Measurements from ENCODE around the gene PLXNA4. TPM values are rescaled to one million over a fixed set of nuclear protein-coding genes. Genes with fewer than 3 reads are reported as not detected.

PLXNA4 gene
- total RNA-seq, 1 donor from 2014 or later: 3.5 TPM

DNA sequence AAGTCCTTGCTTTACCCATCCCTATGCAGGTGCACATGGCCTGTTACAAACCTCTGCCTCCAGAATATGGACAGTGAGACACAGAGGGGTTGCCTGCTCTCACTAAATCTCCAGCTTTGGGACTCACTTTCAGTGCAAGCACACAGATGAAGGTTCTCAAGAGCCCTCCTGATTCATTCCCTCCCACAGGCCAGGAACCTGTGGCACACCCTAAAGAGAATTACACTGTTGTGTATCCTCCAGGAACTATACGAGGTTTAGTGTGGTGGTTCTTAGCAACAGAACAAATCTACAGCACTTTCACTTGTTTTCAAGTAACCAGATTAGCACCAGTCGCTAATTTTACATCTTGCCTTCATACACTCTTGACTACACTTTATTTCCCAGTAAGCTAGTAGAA lies 192.3 kb downstream of the PLXNA4 start:
- Mint-ChIP-seq H3K9me3 (ENCODE audit: unreplicated experiment) (no peaks in the 10 kb centered on the region), H3K27me3 (ENCODE audit: unreplicated experiment) (peaks cover 4% of the 10 kb centered on the region), H3K4me1 (ENCODE audit: unreplicated experiment) (peaks cover 7% of the 10 kb centered on the region), H3K4me3 (ENCODE audit: unreplicated experiment) (no peak overlapping the region), H3K36me3 (ENCODE audit: low read depth, unreplicated experiment) (no peaks in the 10 kb centered on the region), H3K27ac (ENCODE audit: unreplicated experiment) (no peak overlapping the region)
- DNase-seq (ENCODE audit: low spot score): no peak
- TF ChIP-seq, protein P1, sequence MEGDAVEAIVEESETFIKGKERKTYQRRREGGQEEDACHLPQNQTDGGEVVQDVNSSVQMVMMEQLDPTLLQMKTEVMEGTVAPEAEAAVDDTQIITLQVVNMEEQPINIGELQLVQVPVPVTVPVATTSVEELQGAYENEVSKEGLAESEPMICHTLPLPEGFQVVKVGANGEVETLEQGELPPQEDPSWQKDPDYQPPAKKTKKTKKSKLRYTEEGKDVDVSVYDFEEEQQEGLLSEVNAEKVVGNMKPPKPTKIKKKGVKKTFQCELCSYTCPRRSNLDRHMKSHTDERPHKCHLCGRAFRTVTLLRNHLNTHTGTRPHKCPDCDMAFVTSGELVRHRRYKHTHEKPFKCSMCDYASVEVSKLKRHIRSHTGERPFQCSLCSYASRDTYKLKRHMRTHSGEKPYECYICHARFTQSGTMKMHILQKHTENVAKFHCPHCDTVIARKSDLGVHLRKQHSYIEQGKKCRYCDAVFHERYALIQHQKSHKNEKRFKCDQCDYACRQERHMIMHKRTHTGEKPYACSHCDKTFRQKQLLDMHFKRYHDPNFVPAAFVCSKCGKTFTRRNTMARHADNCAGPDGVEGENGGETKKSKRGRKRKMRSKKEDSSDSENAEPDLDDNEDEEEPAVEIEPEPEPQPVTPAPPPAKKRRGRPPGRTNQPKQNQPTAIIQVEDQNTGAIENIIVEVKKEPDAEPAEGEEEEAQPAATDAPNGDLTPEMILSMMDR (IDR thresholded peaks at IDR 0.05; ENCODE audit: unreplicated experiment): no peak

DNA sequence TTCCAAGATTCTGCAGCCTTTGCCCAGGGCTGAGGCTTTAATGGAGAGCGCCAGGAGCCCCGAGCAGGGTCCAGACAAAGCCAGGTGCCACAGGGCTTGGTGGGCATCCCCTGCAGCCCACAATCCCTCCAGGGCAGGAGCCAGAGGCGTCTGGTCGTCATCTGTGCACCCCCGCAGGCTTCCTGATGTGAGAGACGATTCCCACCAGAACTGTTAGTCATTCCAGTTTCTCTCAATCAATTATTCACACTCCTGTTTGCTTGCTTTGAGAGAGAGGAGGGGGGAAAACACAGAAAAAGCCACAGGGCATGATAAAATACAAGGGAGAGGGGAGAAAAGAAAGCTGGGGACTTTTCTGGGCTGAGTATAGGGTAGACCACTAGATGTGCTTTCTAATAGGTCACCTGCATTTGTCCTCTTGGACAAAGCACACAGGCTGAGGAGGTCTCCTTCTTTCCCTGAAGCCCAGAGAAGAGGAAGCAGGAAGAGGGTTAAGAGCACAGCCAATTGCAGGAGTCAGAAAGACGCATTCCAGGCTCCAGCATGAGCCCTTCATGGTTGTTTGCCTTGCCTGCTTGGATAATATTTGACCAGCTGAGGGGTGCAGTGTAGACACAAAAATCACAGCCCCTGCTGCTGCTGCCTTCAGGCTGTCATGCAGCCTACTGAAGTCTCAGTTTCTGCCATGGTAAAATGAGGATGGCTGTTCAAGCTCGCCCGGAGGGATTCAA lies 194.4 kb downstream of the PLXNA4 start:
- Mint-ChIP-seq H3K4me1 (ENCODE audit: unreplicated experiment) (peaks cover 7% of the 10 kb centered on the region), H3K9me3 (ENCODE audit: unreplicated experiment) (no peaks in the 10 kb centered on the region), H3K27ac (ENCODE audit: unreplicated experiment) (no peak overlapping the region), H3K36me3 (ENCODE audit: low read depth, unreplicated experiment) (no peaks in the 10 kb centered on the region), H3K27me3 (ENCODE audit: unreplicated experiment) (peaks cover 1% of the 10 kb centered on the region), H3K4me3 (ENCODE audit: unreplicated experiment) (no peak overlapping the region)
- TF ChIP-seq, protein P1 (IDR thresholded peaks at IDR 0.05; ENCODE audit: unreplicated experiment): no peak
- no peak for DNase-seq (ENCODE audit: low spot score)

DNA sequence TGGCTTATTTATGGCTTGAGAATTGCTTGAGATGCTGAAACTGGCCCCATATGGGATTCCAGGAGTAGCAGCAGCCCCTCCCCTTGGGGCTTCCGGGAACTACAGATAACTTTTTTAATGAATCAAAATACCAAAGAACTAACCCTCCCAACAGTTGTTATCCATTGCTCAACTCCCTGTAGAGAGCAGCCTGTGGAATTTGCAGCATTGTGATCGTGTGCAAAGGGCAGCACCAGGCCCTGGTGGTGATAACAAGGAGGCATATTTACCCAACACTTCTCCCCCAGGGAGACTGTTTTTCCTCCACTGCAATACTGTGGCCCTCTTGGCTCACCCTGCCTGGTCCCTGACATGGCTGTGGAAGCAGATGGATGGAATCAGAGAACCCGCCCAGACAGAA lies 196.2 kb downstream of the PLXNA4 start:
- Mint-ChIP-seq H3K4me1 (ENCODE audit: unreplicated experiment) (peaks cover 7% of the 10 kb centered on the region), H3K36me3 (ENCODE audit: low read depth, unreplicated experiment) (no peaks in the 10 kb centered on the region), H3K9me3 (ENCODE audit: unreplicated experiment) (no peaks in the 10 kb centered on the region), H3K27ac (ENCODE audit: unreplicated experiment) (no peak overlapping the region), H3K27me3 (ENCODE audit: unreplicated experiment) (peaks cover 5% of the 10 kb centered on the region), H3K4me3 (ENCODE audit: unreplicated experiment) (no peak overlapping the region)
- TF ChIP-seq, protein P1 (IDR thresholded peaks at IDR 0.05; ENCODE audit: unreplicated experiment): no peak
- no peak for DNase-seq (ENCODE audit: low spot score)

DNA sequence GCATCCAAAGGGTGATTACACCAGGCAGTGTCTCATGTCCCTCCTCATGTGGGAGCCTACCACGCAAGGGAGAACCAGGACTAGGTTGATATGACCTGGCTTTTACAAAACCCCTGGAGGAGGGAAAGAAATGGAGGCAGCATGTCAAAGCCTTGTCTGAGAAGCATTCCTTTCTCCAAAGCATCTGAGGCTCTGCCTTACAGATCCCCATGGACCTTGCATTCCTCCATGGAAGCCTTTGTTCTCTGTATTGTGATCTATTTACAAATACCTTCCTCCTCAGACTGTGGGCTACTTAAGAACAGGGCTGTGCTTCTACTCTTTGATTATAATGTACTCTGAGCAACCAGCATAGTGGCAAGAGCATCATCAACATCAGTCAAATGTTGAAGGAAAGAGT lies 197.0 kb downstream of the PLXNA4 start:
- H3K27ac Mint-ChIP-seq (ENCODE audit: unreplicated experiment): no peak overlapping the region
- no peaks in the 10 kb centered on the region for H3K36me3 Mint-ChIP-seq (ENCODE audit: low read depth, unreplicated experiment)
- H3K4me3 Mint-ChIP-seq (ENCODE audit: unreplicated experiment): no peak overlapping the region
- peaks cover 5% of the 10 kb centered on the region for H3K27me3 Mint-ChIP-seq (ENCODE audit: unreplicated experiment)
- H3K4me1 Mint-ChIP-seq (ENCODE audit: unreplicated experiment): peaks cover 7% of the 10 kb centered on the region
- H3K9me3 Mint-ChIP-seq (ENCODE audit: unreplicated experiment): no peaks in the 10 kb centered on the region
- no peak for DNase-seq (ENCODE audit: low spot score)
- TF ChIP-seq, protein P1 (IDR thresholded peaks at IDR 0.05; ENCODE audit: unreplicated experiment): no peak

DNA sequence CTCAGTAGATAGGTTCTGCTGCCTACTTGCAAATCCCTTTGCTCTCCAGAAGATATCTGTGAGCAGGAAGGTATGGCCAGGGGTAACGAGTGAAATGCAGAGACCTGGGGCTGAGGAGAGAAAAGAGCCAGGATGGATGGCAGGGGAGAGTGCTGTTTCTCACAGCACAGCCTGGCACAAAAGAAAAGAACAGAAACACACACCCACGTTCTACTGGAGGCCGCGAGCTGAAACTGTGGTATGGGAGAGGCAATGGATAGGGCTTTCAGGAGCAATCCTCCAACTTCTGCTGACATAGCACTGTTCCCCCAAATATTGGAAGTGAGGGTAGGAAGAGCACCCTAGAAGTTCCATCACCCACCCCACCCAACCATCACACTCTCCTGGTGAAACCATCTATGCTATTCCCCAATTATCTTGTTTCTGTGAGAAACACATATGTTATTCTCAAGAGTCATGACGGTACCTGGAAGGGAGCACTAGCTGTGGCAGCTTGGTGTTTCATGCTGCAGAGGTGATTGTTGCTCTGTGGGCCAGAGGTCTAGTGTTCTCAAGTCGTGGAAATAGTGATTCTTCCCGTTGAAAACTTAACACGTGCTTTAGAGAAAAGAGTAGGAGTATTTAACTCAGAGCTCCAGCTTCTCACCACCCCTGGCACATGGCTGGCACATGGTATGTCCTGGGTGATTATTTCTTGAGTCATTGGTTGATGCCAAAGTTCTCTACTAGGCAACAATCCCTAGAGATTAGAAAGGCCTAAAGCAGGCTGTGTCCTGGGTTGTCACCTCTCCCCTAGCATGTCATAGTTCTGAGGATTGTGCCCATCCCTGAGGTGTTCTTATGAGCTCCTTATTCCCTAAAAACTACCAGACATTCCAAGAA lies 198.3 kb downstream of the PLXNA4 start:
- TF ChIP-seq, protein P1 (IDR thresholded peaks at IDR 0.05; ENCODE audit: unreplicated experiment): no peak
- H3K9me3 Mint-ChIP-seq (ENCODE audit: unreplicated experiment): no peaks in the 10 kb centered on the region
- DNase-seq (ENCODE audit: low spot score): no peak
- no peak overlapping the region for H3K4me3 Mint-ChIP-seq (ENCODE audit: unreplicated experiment)
- no peak overlapping the region for H3K27ac Mint-ChIP-seq (ENCODE audit: unreplicated experiment)
- peaks cover 5% of the 10 kb centered on the region for H3K27me3 Mint-ChIP-seq (ENCODE audit: unreplicated experiment)
- peaks cover 7% of the 10 kb centered on the region for H3K4me1 Mint-ChIP-seq (ENCODE audit: unreplicated experiment)
- no peaks in the 10 kb centered on the region for H3K36me3 Mint-ChIP-seq (ENCODE audit: low read depth, unreplicated experiment)

Data from endothelial cell (in vitro differentiated cells).